HG03565 (cell line): ENCODE data around the gene KIF23.

Experiments used
- ATAC-seq: cut with Tn5 transposase; IDR thresholded peaks from one replicate; pipeline ENCODE4 v1.9.1; 2021; ENCODE audit warnings: mild to moderate bottlenecking, moderate library complexity; ENCODE audit not compliant: unreplicated experiment

Gene KIF23

DNA sequence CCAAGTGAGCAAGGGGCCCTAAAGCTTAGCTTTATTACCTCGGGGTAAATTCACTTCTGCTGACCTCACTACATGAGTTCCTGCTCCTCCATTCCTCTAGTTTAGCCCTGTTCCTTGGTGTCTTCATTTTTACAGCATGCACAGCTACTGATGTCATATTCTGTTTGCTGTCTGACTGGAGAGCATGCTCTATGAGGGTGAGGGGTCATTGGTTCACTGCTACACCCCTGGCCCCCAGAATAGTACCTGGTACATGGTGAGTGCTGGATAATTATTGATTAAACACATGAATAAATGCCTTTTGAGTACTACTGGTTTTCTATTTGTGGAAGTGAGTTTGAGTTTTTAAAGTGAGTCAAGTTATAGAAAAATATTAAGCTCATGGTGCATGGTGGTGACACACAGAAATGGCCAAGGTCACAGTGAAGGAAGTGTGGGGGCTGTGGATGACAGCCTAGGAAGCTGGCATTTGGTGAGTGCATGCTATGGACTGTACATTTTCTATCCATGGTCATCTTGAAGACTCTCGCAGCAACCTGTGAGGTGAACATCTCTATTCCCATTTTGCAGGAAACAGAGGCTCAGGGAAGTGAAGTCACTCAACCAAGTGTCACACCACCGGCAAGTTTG lies 72.4 kb downstream of the KIF23 start:
- no peak for ATAC-seq

GRCh38 chr15:69489073-69489571 lies 75.0 kb downstream of the KIF23 start:
- no peak for ATAC-seq

- ATAC-seq = no peak
Measured at GRCh38 chr15:69490356-69491037, 76.3 kb downstream of the KIF23 start.

- no peak for ATAC-seq
Measured at GRCh38 chr15:69491038-69491505, 76.9 kb downstream of the KIF23 start.

DNA sequence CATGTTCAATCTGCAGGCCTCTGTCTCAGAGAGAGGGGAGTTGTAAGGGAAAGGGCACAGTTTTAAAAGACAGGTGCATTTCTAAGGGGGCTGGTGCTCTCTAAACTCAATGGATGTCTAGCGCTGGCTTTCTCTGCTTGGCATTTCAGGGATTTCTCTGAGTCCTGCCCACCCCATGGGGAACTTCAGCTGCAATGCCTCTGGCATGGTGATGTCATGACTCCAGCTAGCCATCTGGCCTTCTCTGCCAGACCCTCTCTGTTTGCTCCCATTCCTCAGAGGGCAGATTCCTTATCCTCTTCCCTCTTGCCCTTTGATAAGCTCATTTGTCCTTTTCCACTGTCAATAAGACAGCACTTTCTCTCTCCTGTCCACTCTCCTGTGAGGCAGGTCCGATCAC lies 79.3 kb downstream of the KIF23 start:
- ATAC-seq = no peak

DNA sequence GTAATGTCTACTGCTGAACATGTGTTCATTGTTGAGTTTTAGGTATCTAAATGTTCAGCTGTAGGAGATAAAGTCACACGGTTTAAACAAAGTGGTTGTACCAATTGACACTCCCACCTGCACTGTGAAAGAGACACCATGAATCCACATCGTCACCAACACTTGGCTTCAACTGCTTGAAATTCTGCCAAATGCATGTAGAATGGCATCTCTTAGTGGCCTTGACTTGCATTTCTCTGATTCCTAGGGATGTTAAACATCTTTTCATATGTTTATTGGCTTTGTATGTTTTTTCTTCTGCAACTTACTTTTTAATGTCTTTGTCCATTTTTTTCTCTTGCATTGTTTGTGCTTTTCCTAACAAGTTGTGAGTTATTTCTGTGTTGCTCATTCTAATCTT lies 81.9 kb downstream of the KIF23 start:
- no peak for ATAC-seq

DNA sequence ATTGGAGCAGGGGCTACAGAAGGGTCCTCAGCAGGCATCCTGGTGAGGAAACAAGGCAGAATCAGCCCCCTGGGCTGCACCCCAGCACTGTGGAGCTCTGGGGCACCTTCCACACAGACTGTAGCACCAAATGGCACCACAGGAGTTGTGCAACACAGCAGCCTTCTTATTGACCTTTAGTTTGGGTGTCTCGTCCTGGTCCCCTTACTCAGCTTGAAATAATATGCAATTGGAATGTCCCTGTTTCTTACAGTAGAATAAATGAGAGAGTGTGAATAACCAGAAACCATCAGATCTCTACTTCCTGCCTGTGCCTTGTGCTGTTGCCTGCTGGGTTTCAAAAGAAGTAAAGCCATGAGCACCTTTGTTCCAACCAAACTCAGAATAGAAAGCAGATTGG lies 82.9 kb downstream of the KIF23 start:
- ATAC-seq = no peak

DNA sequence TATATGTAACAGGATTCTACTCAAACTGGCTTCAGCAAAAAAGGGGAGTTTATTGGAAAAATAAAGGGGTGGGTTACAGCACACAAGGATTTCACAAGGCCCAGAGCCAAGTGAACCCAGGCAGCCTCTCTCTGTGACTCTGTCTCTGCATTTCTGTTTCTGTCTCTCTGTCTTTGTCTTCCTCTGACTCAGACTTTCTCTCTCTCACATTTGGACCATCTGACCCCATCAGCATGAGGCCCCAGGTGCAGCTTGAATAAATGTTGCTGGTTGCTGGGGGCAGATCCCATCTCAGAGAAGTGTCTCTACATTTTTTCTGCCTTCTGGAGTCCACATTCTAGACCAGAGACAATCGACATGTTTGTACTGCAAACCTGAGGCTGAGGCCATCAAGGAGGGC lies 83.5 kb downstream of the KIF23 start:
- no peak for ATAC-seq
